Mucosa of rectum (tissue), 2 donors: ENCODE results near the gene DBET.
"Not testable (repeated sequence)": the region's sequence is repeated elsewhere in the genome, so short reads cannot be mapped to it uniquely, and the experiment has no call there.

Source experiments
- H3K27ac ChIP-seq, 2 donors: one replicate each; pipeline ENCODE4 v1.7.0; 2013; ENCODE audit warnings: inconsistent platforms in 2 of 2, low read depth in 2 of 2, low read length in 2 of 2
- H3K27me3 ChIP-seq, 2 donors: one replicate each; pipeline ENCODE4 v1.7.0; 2013; ENCODE audit warnings: low read length in 2 of 2; ENCODE audit not compliant: control insufficient read depth in 2 of 2, insufficient read depth in 2 of 2
- H3K36me3 ChIP-seq, 2 donors: one replicate each; pipeline ENCODE4 v1.7.0; 2013; ENCODE audit warnings: low read length in 2 of 2; ENCODE audit not compliant: control insufficient read depth in 2 of 2, insufficient read depth in 2 of 2
- H3K4me1 ChIP-seq, 2 donors: one replicate each; pipeline ENCODE4 v1.7.0; 2013; ENCODE audit warnings: low read length in 2 of 2, mild to moderate bottlenecking in 1 of 2; ENCODE audit not compliant: control insufficient read depth in 2 of 2, insufficient read depth in 2 of 2
- H3K4me3 ChIP-seq, 2 donors: one replicate each; pipeline ENCODE4 v1.7.0; 2013; ENCODE audit warnings: low read length in 2 of 2
- H3K9ac ChIP-seq, 2 donors: one replicate each; pipeline ENCODE4 v1.7.0; 2013; ENCODE audit warnings: low read length in 2 of 2, low read depth in 1 of 2, mild to moderate bottlenecking in 1 of 2
- H3K9me3 ChIP-seq, 2 donors: one replicate each; pipeline ENCODE4 v1.7.0; 2013; ENCODE audit warnings: low read length in 2 of 2; ENCODE audit not compliant: control insufficient read depth in 2 of 2
- donor health status: healthy.
- donor health status: Normal muscosa, but diverticular disease.

DBET gene

DNA sequence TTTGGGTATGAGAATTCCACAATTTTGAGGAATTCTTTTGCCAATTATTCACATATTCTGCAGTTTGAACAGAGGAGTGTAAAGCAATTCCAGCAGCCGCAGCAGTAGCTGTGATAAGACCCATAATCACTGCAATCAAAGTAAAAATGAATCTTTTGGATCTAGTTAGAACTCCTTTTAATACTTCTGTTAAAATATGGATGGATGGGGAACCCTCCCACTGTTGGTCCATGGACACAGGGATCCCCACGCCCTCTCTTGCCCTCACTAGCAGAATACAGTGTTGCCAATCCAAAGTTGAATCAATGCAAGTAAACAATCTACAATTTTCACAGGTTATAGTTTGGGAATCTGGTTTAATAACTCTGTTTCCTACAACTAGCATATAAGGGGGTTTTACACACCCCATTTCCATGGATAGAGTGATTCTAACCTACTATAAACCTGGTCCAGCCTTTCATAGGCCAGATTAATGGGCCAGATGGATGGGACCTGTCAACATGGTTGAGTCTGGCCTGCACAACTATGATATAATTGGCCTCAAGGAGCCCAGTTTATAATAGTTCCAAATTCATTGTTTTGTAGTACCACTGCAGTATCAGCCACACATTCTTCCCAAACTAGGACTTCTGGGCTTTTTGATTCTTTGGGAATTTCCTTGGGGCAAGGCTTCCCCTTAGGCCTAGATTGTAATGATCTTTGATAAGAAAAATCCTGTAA, 43.6 kb downstream of the DBET start:
- H3K9ac ChIP-seq, H3K36me3 ChIP-seq, H3K27ac ChIP-seq, H3K4me1 ChIP-seq, H3K9me3 ChIP-seq, H3K4me3 ChIP-seq, H3K27me3 ChIP-seq: not testable (repeated sequence)

GRCh38 chr4:190108756-190109155, 44.5 kb downstream of the DBET start:
- H3K36me3 ChIP-seq, H3K27ac ChIP-seq, H3K4me1 ChIP-seq, H3K9ac ChIP-seq, H3K4me3 ChIP-seq, H3K27me3 ChIP-seq, H3K9me3 ChIP-seq: not testable (repeated sequence)

DNA sequence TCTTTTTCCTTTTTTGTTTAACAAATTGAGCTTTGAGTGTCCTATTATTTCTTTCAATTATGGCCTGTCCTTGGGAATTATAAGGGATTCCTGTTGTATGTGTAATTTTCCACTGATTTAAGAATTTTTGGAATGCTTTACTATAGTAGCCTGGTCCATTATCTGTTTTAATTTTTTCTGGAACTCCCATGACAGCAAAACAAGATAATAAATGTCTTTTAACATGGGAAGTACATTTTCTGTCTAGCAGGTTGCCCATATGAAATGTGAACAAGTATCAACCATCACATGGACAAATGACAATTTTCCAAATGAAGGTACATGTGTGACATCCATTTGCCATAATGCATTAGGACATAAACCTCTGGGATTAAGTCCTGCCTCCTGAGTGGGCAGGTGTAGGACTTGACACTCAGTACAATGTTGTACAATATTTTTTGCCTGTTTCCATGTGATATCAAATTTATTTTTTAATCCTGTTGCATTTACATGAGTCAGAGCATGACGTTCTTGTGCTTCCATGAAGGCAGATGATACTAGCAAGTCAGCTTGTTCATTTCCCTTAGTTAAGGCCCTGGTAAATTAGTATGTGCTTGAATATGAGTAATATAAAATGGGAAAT, 45.2 kb downstream of the DBET start:
- not testable (repeated sequence) for H3K9ac ChIP-seq, H3K27me3 ChIP-seq, H3K9me3 ChIP-seq, H3K27ac ChIP-seq, H3K4me1 ChIP-seq, H3K36me3 ChIP-seq, H3K4me3 ChIP-seq

GRCh38 chr4:190110033-190110432, 45.7 kb downstream of the DBET start:
- H3K4me1 ChIP-seq, H3K27ac ChIP-seq, H3K27me3 ChIP-seq, H3K9ac ChIP-seq, H3K36me3 ChIP-seq, H3K4me3 ChIP-seq, H3K9me3 ChIP-seq: not testable (repeated sequence)

DNA sequence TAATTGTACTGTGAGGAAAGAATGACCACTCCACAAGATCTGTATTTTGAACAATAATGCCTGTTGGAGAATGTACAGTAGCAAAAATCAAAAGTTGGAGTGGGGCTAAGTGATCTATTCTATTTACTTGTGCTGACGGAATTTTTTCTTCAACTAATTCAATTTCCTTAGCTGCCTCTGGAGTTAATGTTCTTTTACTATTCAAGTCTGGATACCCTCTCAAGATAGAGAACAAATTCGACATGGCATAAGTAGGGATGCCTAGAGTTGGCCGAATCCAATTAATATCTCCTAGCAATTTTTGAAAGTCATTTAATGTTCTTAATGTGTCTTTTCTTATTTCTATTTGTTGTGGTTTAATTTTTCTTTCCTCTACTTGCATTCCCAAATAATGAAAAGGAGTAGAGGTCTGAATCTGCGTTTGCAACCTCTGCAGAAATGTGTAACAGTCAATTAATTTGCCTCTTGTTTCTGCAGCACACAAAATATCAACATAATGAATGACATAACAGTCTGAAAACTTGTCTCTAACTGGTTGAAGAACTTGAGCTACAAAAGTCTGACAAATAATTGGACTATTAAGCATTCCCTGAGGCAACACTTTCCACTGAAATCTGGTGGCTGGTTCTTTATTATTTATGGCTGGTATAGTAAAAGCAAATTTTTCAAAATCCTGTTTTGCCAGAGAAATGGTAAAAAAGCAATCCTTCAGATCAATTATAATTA, 46.4 kb downstream of the DBET start:
- not testable (repeated sequence) for H3K27me3 ChIP-seq, H3K27ac ChIP-seq, H3K9me3 ChIP-seq, H3K36me3 ChIP-seq, H3K4me3 ChIP-seq, H3K4me1 ChIP-seq, H3K9ac ChIP-seq

DNA sequence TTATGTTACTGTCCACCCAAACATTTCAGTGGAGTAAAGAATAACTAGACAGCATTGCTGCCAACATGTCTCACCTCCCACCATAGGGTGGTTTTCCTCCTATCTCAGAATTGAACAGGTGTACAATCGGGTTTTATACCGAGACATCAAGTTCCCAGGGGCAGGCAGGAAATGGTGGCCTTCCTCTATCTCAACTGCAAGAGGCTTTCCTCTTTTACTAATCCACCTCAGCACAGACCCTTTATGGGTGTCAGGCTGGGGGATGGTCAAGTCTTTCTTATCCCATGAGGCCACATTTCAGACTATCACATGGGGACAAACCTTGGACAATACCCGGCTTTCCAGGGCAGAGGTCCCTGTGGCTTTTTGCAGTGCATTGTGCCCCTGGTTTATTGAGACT, 48.6 kb downstream of the DBET start:
- not testable (repeated sequence) for H3K27me3 ChIP-seq, H3K4me1 ChIP-seq, H3K9me3 ChIP-seq, H3K27ac ChIP-seq, H3K9ac ChIP-seq, H3K36me3 ChIP-seq, H3K4me3 ChIP-seq

DNA sequence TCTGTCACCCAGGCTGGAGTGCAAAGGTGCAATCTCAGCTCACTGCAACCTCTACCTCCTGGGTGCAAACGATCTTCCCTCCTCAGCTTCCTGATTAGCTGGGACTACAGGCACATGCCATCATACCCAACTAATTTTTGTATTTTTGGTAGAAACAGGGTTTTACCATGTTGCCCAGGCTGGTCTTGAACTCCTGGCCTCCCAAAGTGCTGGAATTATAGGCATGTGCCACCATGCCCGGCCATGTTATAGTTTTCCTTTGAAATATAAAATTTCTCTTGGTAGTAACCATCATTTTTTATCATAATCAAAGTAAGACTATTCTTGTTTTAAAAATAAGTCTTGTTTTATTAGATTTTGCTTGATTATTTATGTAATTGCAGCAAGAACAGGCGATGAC, 50.7 kb downstream of the DBET start:
- H3K27me3 ChIP-seq, H3K9ac ChIP-seq, H3K4me1 ChIP-seq, H3K4me3 ChIP-seq, H3K27ac ChIP-seq, H3K36me3 ChIP-seq, H3K9me3 ChIP-seq: not testable (repeated sequence)
